Measurements from ENCODE around the gene HSD17B14.

GRCh38 chr19:48853483-48853882, 17.2 kb upstream of the HSD17B14 start:
- TF ChIP-seq CTCF (IDR thresholded peaks at IDR 0.05; ENCODE audit: low read depth, low read length) (no peak), EZH2phosphoT487 (IDR thresholded peaks at IDR 0.05; ENCODE audit: low read depth) (no peak)

Measured in OCI-LY3 (cell line).